HEK293 (cell line): ENCODE results near the gene ASB5.
A peak's percentile ranks its signal among the peaks of the same experiment; 100 is the strongest.
"Not testable (repeated sequence)": the region's sequence is repeated elsewhere in the genome, so short reads cannot be mapped to it uniquely, and the experiment has no call there.

Source experiments
- CTCF ChIA-PET: fragments of 350-600 bp; formaldehyde crosslinking; extraction: SDS; loops from one replicate; lab custom pipeline; 2021; ENCODE audit warnings: antibody characterized with exemption; lab: Yijun Ruan, JAX
- POLR2A ChIA-PET: fragments of 300-600 bp; formaldehyde crosslinking; extraction: SDS; loops from one replicate; lab custom pipeline; 2020; ENCODE audit warnings: antibody characterized with exemption, inconsistent platforms; lab: Yijun Ruan, JAX
- H3K27ac ChIP-seq: fragments of 200-500 bp; sonication (Bioruptor generic); 2 replicates; pipeline ENCODE4 v1.5.1; 2014; ENCODE audit warnings: low read depth, low read length, control low read depth, inconsistent platforms; ENCODE audit errors: extremely low read depth
- H3K36me3 ChIP-seq, 2 experiments: fragments of 200-500 bp in 1 of 2; sonication (Bioruptor generic) in 1 of 2; 1 replicate in 1 of 2; 2 replicates in 1 of 2; pipeline ENCODE4 v1.5.1; 2014 to 2017; ENCODE audit warnings: inconsistent platforms in 2 of 2, low read length in 2 of 2; ENCODE audit not compliant: control insufficient read depth in 2 of 2, insufficient read depth in 1 of 2
- H3K4me1 ChIP-seq: fragments of 200-500 bp; sonication (Bioruptor generic); 2 replicates; pipeline ENCODE4 v1.5.1; 2014; ENCODE audit warnings: mild to moderate bottlenecking, low read length, inconsistent platforms; ENCODE audit not compliant: control insufficient read depth, insufficient read depth
- H3K4me3 ChIP-seq: 2 replicates; pipeline ENCODE4 v1.5.1; 2011; ENCODE audit warnings: low read depth, mild to moderate bottlenecking, control low read depth, low read length, moderate library complexity
- H3K9me3 ChIP-seq: fragments of 200-500 bp; sonication (Bioruptor generic); 2 replicates; pipeline ENCODE4 v1.5.1; 2014; ENCODE audit warnings: low read depth, low read length, inconsistent platforms; ENCODE audit not compliant: control insufficient read depth, insufficient read depth
- MYNN ChIP-seq: fragments of 450-650 bp; formaldehyde crosslinking; IDR thresholded peaks from 2 replicates; pipeline ENCODE4 v1.5.1; 2016; ENCODE audit warnings: missing biosample characterization, missing genetic modification characterization, borderline replicate concordance
- OSR2 ChIP-seq: fragments of 450-650 bp; formaldehyde crosslinking; IDR thresholded peaks from 2 replicates; pipeline ENCODE4 v1.5.1; 2016; ENCODE audit warnings: missing biosample characterization, missing genetic modification characterization
- ZBTB21 ChIP-seq: fragments of 450-650 bp; formaldehyde crosslinking; IDR thresholded peaks from 2 replicates; pipeline ENCODE4 v1.5.1; 2017; ENCODE audit warnings: missing biosample characterization, missing genetic modification characterization
- ZIC2 ChIP-seq: fragments of 450-650 bp; formaldehyde crosslinking; IDR thresholded peaks from 2 replicates; pipeline ENCODE4 v1.5.1; 2016; ENCODE audit warnings: missing biosample characterization, missing genetic modification characterization
- ZNF112 ChIP-seq: fragments of 450-650 bp; formaldehyde crosslinking; IDR thresholded peaks from 2 replicates; pipeline ENCODE4 v1.5.0; 2017; ENCODE audit warnings: missing biosample characterization, missing genetic modification characterization
- ZNF146 ChIP-seq: fragments of 450-650 bp; formaldehyde crosslinking; IDR thresholded peaks from 2 replicates; pipeline ENCODE4 v1.5.1; 2016; ENCODE audit warnings: missing biosample characterization, missing genetic modification characterization
- ZNF155 ChIP-seq: fragments of 450-650 bp; formaldehyde crosslinking; IDR thresholded peaks from 2 replicates; pipeline ENCODE4 v1.5.1; 2016; ENCODE audit warnings: missing biosample characterization, missing genetic modification characterization
- ZNF362 ChIP-seq: fragments of 450-650 bp; formaldehyde crosslinking; IDR thresholded peaks from 2 replicates; pipeline ENCODE4 v1.5.1; 2016; ENCODE audit warnings: missing biosample characterization, missing genetic modification characterization
- ZNF426 ChIP-seq: fragments of 450-650 bp; formaldehyde crosslinking; IDR thresholded peaks from 2 replicates; pipeline ENCODE4 v1.5.1; 2017; ENCODE audit warnings: missing biosample characterization, missing genetic modification characterization, mild to moderate bottlenecking, inconsistent platforms, moderate library complexity
- ZNF610 ChIP-seq: fragments of 450-650 bp; formaldehyde crosslinking; IDR thresholded peaks from 2 replicates; pipeline ENCODE4 v1.5.1; 2016; ENCODE audit warnings: missing biosample characterization, missing genetic modification characterization, borderline replicate concordance
- ZNF654 ChIP-seq: fragments of 450-650 bp; formaldehyde crosslinking; IDR thresholded peaks from 2 replicates; pipeline ENCODE4 v1.5.1; 2016; ENCODE audit warnings: low read depth, missing biosample characterization, missing genetic modification characterization
- ZNF660 ChIP-seq: fragments of 450-650 bp; IDR thresholded peaks from 2 replicates; pipeline ENCODE4 v1.5.1; 2018; ENCODE audit warnings: missing biosample characterization, mild to moderate bottlenecking, missing genetic modification characterization
- ZNF747 ChIP-seq: fragments of 450-650 bp; formaldehyde crosslinking; IDR thresholded peaks from 2 replicates; pipeline ENCODE4 v1.5.1; 2016; ENCODE audit warnings: missing biosample characterization, missing genetic modification characterization
- TF ChIP-seq, protein P1 (sequence below): fragments of 450-650 bp; formaldehyde crosslinking; IDR thresholded peaks from 2 replicates; pipeline ENCODE4 v1.5.1; 2017; ENCODE audit warnings: missing biosample characterization, missing genetic modification characterization
- TF ChIP-seq, protein P2 (sequence below): fragments of 450-650 bp; formaldehyde crosslinking; IDR thresholded peaks from 2 replicates; pipeline ENCODE4 v1.5.1; 2016; ENCODE audit warnings: missing biosample characterization, missing genetic modification characterization

ASB5 gene

DNA sequence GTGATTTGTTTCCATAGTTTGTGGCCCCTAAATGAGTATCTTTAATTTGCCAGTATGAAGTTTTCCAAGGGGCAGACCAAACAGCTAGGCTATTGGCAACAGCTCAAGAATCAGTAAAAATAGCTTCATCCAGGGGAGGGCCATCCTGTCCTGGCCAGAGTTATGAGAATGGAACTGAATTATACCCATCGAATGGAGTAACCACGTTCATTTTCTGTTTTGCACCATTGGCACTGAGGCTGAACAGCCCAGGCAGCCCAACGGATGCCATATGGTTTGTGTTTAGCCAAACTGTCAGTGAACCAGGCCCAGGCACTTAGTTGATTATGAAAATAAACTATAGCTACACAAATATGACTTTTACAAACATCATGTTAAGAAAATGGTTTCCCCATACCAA lies 17.7 kb upstream of the ASB5 start (continued):
- TF ChIP-seq ZNF112 (tag by site-specific recombination) (no peak), ZNF747 (tag by site-specific recombination) (no peak), ZIC2 (no peak), ZNF155 (tag by site-specific recombination) (no peak), MYNN (tag by site-specific recombination) (no peak), ZNF610 (tag by site-specific recombination) (no peak)
- TF ChIP-seq, protein P1, sequence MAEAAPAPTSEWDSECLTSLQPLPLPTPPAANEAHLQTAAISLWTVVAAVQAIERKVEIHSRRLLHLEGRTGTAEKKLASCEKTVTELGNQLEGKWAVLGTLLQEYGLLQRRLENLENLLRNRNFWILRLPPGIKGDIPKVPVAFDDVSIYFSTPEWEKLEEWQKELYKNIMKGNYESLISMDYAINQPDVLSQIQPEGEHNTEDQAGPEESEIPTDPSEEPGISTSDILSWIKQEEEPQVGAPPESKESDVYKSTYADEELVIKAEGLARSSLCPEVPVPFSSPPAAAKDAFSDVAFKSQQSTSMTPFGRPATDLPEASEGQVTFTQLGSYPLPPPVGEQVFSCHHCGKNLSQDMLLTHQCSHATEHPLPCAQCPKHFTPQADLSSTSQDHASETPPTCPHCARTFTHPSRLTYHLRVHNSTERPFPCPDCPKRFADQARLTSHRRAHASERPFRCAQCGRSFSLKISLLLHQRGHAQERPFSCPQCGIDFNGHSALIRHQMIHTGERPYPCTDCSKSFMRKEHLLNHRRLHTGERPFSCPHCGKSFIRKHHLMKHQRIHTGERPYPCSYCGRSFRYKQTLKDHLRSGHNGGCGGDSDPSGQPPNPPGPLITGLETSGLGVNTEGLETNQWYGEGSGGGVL (tag by site-specific recombination): no peak

- CTCF ChIA-PET, H3K36me3 ChIP-seq, H3K4me3 ChIP-seq, H3K4me1 ChIP-seq, H3K9me3 ChIP-seq, POLR2A ChIA-PET, H3K27ac ChIP-seq: not testable (repeated sequence)
- peak; percentile 67 for TF ChIP-seq ZNF146
Observed at GRCh38 chr4:176279560-176279959, 10.5 kb upstream of the ASB5 start.

DNA sequence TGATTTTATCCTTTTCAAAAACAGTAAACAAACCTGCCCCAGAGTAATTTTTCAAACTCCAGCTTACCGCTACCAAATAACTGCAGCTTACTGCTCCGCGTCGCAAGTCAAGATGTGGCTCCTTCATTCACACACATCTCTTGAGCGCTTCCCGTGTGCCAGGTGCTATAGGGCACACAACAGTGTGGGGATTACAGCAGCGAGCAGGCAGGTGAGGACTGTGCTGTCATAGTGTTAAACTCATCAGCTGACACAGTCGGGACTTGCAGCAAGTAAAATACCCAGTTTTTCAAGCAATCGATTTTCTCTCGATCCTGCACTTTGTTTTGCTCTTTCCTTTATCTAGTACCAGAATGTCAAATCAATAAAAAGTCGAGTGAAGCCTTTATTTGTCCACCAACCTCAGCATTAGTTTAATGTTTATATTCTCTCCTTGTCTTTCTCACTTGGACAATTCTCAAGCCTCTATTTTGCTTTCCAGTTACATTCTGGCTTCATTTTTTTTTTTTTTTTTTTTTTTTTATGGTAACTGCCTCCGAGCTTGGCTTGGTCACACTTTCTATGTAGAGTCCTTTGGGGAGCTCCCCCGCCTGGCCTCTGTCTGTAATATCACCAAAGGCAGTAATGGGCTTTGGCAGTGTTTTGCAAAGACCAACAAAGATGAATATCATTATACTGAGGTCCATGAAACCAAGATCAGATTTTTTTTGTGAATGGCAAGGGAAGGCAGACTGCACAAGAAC lies 8.3 kb upstream of the ASB5 start:
- ChIA-PET CTCF (interaction anchor here (0.6 to 1.5 kb wide), 6 partner anchors 23 to 80 kb away, joined by 3 read pairs; no protein-coding TSS in a partner anchor), POLR2A (no interaction called here)
- no peaks in the 10 kb centered on the region for H3K9me3 ChIP-seq
- H3K27ac ChIP-seq: no peak overlapping the region
- H3K4me1 ChIP-seq: no peaks in the 10 kb centered on the region
- H3K4me3 ChIP-seq: no peak overlapping the region
- H3K36me3 ChIP-seq: no peaks in the 10 kb centered on the region
- TF ChIP-seq, protein P2, sequence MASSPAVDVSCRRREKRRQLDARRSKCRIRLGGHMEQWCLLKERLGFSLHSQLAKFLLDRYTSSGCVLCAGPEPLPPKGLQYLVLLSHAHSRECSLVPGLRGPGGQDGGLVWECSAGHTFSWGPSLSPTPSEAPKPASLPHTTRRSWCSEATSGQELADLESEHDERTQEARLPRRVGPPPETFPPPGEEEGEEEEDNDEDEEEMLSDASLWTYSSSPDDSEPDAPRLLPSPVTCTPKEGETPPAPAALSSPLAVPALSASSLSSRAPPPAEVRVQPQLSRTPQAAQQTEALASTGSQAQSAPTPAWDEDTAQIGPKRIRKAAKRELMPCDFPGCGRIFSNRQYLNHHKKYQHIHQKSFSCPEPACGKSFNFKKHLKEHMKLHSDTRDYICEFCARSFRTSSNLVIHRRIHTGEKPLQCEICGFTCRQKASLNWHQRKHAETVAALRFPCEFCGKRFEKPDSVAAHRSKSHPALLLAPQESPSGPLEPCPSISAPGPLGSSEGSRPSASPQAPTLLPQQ (tag by site-specific recombination): no peak
- TF ChIP-seq ZNF660 (tag by site-specific recombination) (no peak), ZBTB21 (tag by site-specific recombination) (no peak), ZNF654 (tag by site-specific recombination) (peak; percentile 30), ZNF362 (tag by site-specific recombination) (peak; percentile 93)

GRCh38 chr4:176276710-176277109 lies 7.7 kb upstream of the ASB5 start:
- Histone ChIP-seq H3K27ac (no peak overlapping the region), H3K36me3 (no peaks in the 10 kb centered on the region), H3K9me3 (no peaks in the 10 kb centered on the region), H3K4me3 (no peak overlapping the region), H3K4me1 (no peaks in the 10 kb centered on the region)
- CTCF ChIA-PET: interaction anchor here (1.1 to 1.5 kb wide), 2 partner anchors 69 to 80 kb away, joined by 3 read pairs; no protein-coding TSS in a partner anchor
- POLR2A ChIA-PET: no interaction called here
- TF ChIP-seq OSR2 (tag by site-specific recombination) (no peak), ZNF426 (tag by site-specific recombination) (no peak)
